GM12801 (cell line): ENCODE measurements around the gene PER2.

Experiments used
- CTCF ChIP-seq: IDR thresholded peaks from one replicate; pipeline ENCODE4 v1.5.1; 2011; ENCODE audit warnings: control low read depth; ENCODE audit not compliant: insufficient read length; ENCODE audit errors: extremely low read depth

The PER2 gene

GRCh38 chr2:238251331-238251730, 37.1 kb downstream of the PER2 start:
- no peak for TF ChIP-seq CTCF

- no peak for TF ChIP-seq CTCF
Measured at GRCh38 chr2:238250896-238251295, 37.5 kb downstream of the PER2 start.

- no peak for TF ChIP-seq CTCF
Measured at GRCh38 chr2:238247841-238248453, 40.5 kb downstream of the PER2 start.

GRCh38 chr2:238247002-238247822, 41.2 kb downstream of the PER2 start:
- no peak for TF ChIP-seq CTCF

GRCh38 chr2:238244151-238244550, 44.3 kb downstream of the PER2 start:
- no peak for TF ChIP-seq CTCF

GRCh38 chr2:238243496-238244076, 44.8 kb downstream of the PER2 start:
- TF ChIP-seq CTCF, result no peak

GRCh38 chr2:238242731-238243495, 45.5 kb downstream of the PER2 start:
- no peak for TF ChIP-seq CTCF
